SU-DHL-6 (cell line): Measurements from ENCODE around the gene ENOX2.

Source experiments
- CTCF ChIP-seq: fragments of 200-600 bp; sonication (generic); IDR thresholded peaks from one replicate; pipeline ENCODE4 v1.5.1; 2017; ENCODE audit warnings: antibody characterized with exemption, mild to moderate bottlenecking, low read length, moderate library complexity; ENCODE audit not compliant: insufficient read depth, poor library complexity, severe bottlenecking
- EZH2phosphoT487 ChIP-seq: fragments of 200-600 bp; sonication (generic), shearing (Covaris generic); conservative IDR thresholded peaks from 2 replicates; pipeline ENCODE4 v1.6.1; 2018; ENCODE audit warnings: mild to moderate bottlenecking, antibody characterized with exemption, low read length, moderate library complexity, mixed read lengths

- TF ChIP-seq CTCF (no peak), EZH2phosphoT487 (no peak)
These were observed 296.6 kb downstream of the ENOX2 start for GRCh38 chrX:130606425-130606824.
